Measurements from ENCODE around the gene KLK10.

DNA sequence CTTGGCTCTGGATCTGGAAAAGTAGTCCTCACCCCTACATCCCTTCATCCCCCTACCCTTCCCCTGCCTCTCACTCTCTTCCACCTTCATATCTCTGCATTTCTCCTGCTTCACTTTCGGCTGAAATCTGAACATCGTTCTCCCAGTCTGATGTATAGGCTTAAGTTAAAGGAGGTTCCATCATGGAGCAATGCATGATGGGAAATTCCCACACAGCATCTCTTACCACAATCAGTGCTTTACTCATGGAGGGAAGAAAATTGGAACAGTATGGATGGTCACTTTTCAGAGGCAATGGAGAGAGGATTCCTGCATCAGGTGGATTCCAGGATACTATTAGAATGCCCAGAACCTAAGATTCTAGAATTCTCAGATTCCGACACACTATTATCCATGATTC is 12.0 kb downstream of the KLK10 start:
- TF ChIP-seq, protein P1, sequence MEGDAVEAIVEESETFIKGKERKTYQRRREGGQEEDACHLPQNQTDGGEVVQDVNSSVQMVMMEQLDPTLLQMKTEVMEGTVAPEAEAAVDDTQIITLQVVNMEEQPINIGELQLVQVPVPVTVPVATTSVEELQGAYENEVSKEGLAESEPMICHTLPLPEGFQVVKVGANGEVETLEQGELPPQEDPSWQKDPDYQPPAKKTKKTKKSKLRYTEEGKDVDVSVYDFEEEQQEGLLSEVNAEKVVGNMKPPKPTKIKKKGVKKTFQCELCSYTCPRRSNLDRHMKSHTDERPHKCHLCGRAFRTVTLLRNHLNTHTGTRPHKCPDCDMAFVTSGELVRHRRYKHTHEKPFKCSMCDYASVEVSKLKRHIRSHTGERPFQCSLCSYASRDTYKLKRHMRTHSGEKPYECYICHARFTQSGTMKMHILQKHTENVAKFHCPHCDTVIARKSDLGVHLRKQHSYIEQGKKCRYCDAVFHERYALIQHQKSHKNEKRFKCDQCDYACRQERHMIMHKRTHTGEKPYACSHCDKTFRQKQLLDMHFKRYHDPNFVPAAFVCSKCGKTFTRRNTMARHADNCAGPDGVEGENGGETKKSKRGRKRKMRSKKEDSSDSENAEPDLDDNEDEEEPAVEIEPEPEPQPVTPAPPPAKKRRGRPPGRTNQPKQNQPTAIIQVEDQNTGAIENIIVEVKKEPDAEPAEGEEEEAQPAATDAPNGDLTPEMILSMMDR (IDR thresholded peaks at IDR 0.05): no peak
- no peak for TF ChIP-seq POLR2A (IDR thresholded peaks at IDR 0.05)

Data from thyroid gland (tissue), 4 donors.